Measurements from ENCODE around the gene VMP1.
"Not testable (repeated sequence)": the region's sequence is repeated elsewhere in the genome, so short reads cannot be mapped to it uniquely, and the experiment has no call there.

Gene VMP1

GRCh38 chr17:59841091-59841881 lies 133.8 kb downstream of the VMP1 start:
- DNase-seq (ENCODE audit: low spot score), result not testable (repeated sequence)

- DNase-seq (ENCODE audit: low spot score), result not testable (repeated sequence)
Observed at GRCh38 chr17:59841882-59842263, 134.4 kb downstream of the VMP1 start.

- no peak for DNase-seq (ENCODE audit: low spot score)
Observed at GRCh38 chr17:59842901-59843652, 135.6 kb downstream of the VMP1 start.

GRCh38 chr17:59844884-59845594 lies 137.6 kb downstream of the VMP1 start:
- no peak for DNase-seq (ENCODE audit: low spot score)

- no peak for DNase-seq (ENCODE audit: low spot score)
Observed at GRCh38 chr17:59845595-59846393, 138.3 kb downstream of the VMP1 start.

- DNase-seq (ENCODE audit: low spot score), result no peak
Observed at GRCh38 chr17:59846394-59847165, 139.1 kb downstream of the VMP1 start.

GRCh38 chr17:59848385-59848668 lies 140.9 kb downstream of the VMP1 start:
- no peak for DNase-seq (ENCODE audit: low spot score)

- no peak for DNase-seq (ENCODE audit: low spot score)
Observed at GRCh38 chr17:59848778-59849177, 141.3 kb downstream of the VMP1 start.

- not testable (repeated sequence) for DNase-seq (ENCODE audit: low spot score)
Observed at GRCh38 chr17:59850311-59850710, 142.9 kb downstream of the VMP1 start.

GRCh38 chr17:59851439-59852375 lies 144.3 kb downstream of the VMP1 start:
- DNase-seq (ENCODE audit: low spot score), result no peak

- DNase-seq (ENCODE audit: low spot score), result not testable (repeated sequence)
Observed at GRCh38 chr17:59852847-59853167, 145.4 kb downstream of the VMP1 start.

GRCh38 chr17:59853168-59853918 lies 145.9 kb downstream of the VMP1 start:
- no peak for DNase-seq (ENCODE audit: low spot score)

- DNase-seq (ENCODE audit: low spot score), result not testable (repeated sequence)
Observed at GRCh38 chr17:59853919-59854729, 146.7 kb downstream of the VMP1 start.

GRCh38 chr17:59856859-59857794 lies 149.7 kb downstream of the VMP1 start:
- no peak for DNase-seq (ENCODE audit: low spot score)

GRCh38 chr17:59858167-59858816 lies 150.8 kb downstream of the VMP1 start:
- DNase-seq (ENCODE audit: low spot score), result no peak

- no peak for DNase-seq (ENCODE audit: low spot score)
Observed at GRCh38 chr17:59858932-59859331, 151.5 kb downstream of the VMP1 start.

GRCh38 chr17:59859444-59860025 lies 152.1 kb downstream of the VMP1 start:
- no peak for DNase-seq (ENCODE audit: low spot score)
